Measurements from ENCODE around the gene CALHM3. TPM values are rescaled to one million over a fixed set of nuclear protein-coding genes. Genes with fewer than 3 reads are reported as not detected.

Gene CALHM3
- total and polyA plus RNA-seq, 2 of the 13 experiments (the other 11 are each of a cell fraction or from before 2014, with no cell fraction given) = not detected

DNA sequence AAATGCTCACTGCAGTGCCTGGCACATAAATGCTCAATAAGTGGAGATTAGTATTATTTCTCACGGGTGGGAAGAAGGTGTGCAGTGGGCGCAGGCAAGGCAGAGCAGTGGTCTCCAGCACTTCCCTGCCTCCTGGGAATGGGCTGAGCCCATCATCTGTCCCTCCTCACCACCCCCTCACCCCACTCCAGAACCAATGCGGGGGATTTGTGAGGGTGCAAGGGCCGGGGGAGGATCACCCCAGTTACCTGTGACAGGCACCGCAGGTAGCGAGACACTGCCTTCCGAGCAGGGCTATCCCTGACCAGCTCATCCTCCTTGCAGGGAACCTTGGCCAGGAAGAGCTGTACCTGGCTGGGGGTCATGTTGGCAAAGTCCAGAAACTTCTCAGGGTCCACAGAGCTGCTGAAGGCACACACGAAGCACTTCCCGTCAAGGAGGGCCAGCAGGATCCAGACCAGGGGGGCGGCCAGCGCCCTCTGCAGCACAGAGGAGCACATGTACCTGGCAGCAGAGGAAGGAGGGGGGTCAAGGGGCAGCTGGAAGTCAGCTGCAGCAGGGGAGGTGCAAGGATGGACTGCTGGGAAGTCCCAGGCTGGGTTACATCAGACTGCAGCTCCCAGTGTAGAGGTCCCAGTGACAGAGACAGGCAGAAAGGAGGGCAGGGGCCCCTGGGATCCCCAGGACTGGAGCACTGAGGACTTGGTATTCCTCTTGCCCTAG lies 2.8 kb downstream of the CALHM3 start (continued):
- TF ChIP-seq ZNF235 (CRISPR knock-in tag; IDR thresholded peaks at IDR 0.05; ENCODE audit: borderline replicate concordance) (0 out of 2 replicates have a peak, but pooled peaks have one; percentile 33), CTCF (CRISPR knock-in tag; IDR thresholded peaks at IDR 0.05) (peak; percentile 72), RXRA (CRISPR knock-in tag; IDR thresholded peaks at IDR 0.05) (0 out of 2 replicates have a peak, but pooled peaks have one; percentile 40), ZNF569 (CRISPR knock-in tag; IDR thresholded peaks at IDR 0.05; ENCODE audit: borderline replicate concordance) (no peak), STAG1 (CRISPR knock-in tag; IDR thresholded peaks at IDR 0.05) (peak; percentile 17; the same call in 1 of the 2 replicates), SYNCRIP (IDR thresholded peaks at IDR 0.05; ENCODE audit: insufficient read depth, low read depth, low read length) (no peak), ZFP1 (CRISPR knock-in tag; IDR thresholded peaks at IDR 0.05) (no peak), NR2F1 (CRISPR knock-in tag; IDR thresholded peaks at IDR 0.05) (peak in 1 of 2 experiments; percentile 27; a peak in 1 of 4 replicates), ZFP36L1 (CRISPR knock-in tag; IDR thresholded peaks at IDR 0.05) (no peak), KLF15 (CRISPR knock-in tag; IDR thresholded peaks at IDR 0.05; ENCODE audit: borderline replicate concordance) (no peak), THAP11 (CRISPR knock-in tag; IDR thresholded peaks at IDR 0.05) (0 out of 2 replicates have a peak, but pooled peaks have one; percentile 27), TAF15 (IDR thresholded peaks at IDR 0.05; ENCODE audit: low read depth, low read length, poor library complexity, severe bottlenecking) (no peak), TFAP4 (IDR thresholded peaks at IDR 0.05; ENCODE audit: borderline replicate concordance, low read depth) (peak; percentile 87), ZNF883 (CRISPR knock-in tag; IDR thresholded peaks at IDR 0.05; ENCODE audit: not compliant biosample characterization) (no peak), ZMYM4 (CRISPR knock-in tag; IDR thresholded peaks at IDR 0.05) (no peak), ZNF629 (CRISPR knock-in tag; conservative IDR thresholded peaks at IDR 0.05) (no peak), HNF4G (IDR thresholded peaks at IDR 0.05; ENCODE audit: borderline replicate concordance, low read depth, low read length) (no peak), HNF4G (CRISPR knock-in tag; IDR thresholded peaks at IDR 0.05; ENCODE audit: borderline replicate concordance, low read depth) (no peak), CBFB (CRISPR knock-in tag; IDR thresholded peaks at IDR 0.05) (no peak), KAT8 (CRISPR knock-in tag; IDR thresholded peaks at IDR 0.05) (no peak)
- TF ChIP-seq, protein P1, sequence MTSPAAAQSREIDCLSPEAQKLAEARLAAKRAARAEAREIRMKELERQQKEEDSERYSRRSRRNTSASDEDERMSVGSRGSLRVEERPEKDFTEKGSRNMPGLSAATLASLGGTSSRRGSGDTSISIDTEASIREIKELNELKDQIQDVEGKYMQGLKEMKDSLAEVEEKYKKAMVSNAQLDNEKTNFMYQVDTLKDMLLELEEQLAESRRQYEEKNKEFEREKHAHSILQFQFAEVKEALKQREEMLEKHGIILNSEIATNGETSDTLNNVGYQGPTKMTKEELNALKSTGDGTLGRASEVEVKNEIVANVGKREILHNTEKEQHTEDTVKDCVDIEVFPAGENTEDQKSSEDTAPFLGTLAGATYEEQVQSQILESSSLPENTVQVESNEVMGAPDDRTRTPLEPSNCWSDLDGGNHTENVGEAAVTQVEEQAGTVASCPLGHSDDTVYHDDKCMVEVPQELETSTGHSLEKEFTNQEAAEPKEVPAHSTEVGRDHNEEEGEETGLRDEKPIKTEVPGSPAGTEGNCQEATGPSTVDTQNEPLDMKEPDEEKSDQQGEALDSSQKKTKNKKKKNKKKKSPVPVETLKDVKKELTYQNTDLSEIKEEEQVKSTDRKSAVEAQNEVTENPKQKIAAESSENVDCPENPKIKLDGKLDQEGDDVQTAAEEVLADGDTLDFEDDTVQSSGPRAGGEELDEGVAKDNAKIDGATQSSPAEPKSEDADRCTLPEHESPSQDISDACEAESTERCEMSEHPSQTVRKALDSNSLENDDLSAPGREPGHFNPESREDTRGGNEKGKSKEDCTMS (CRISPR knock-in tag; conservative IDR thresholded peaks at IDR 0.05) = no peak
